Stimulated activated CD8-positive, alpha-beta memory T cell treated with anti-CD3 and anti-CD28 coated beads, Interleukin-4, amount 100 ng/mL, for 1 hour (primary cell): ENCODE measurements around the gene LOXL4.

ENCODE experiments used
- DNase-seq, 2 donors: peaks; one replicate each; pipeline ENCODE4 v3.0.0-alpha.2; 2020; ENCODE audit warnings: low read depth in 2 of 2, low spot score in 1 of 2

The LOXL4 gene

GRCh38 chr10:98201760-98202159 is 66.2 kb downstream of the LOXL4 start:
- DNase-seq: no peak
